ENCODE results near the gene NPAS3. TPM values are rescaled to one million over a fixed set of nuclear protein-coding genes. Genes with fewer than 3 reads are reported as not detected.

NPAS3 gene
- total and polyA plus RNA-seq, 8 donors, result 0.09 to 0.79 (median 0.56) TPM

DNA sequence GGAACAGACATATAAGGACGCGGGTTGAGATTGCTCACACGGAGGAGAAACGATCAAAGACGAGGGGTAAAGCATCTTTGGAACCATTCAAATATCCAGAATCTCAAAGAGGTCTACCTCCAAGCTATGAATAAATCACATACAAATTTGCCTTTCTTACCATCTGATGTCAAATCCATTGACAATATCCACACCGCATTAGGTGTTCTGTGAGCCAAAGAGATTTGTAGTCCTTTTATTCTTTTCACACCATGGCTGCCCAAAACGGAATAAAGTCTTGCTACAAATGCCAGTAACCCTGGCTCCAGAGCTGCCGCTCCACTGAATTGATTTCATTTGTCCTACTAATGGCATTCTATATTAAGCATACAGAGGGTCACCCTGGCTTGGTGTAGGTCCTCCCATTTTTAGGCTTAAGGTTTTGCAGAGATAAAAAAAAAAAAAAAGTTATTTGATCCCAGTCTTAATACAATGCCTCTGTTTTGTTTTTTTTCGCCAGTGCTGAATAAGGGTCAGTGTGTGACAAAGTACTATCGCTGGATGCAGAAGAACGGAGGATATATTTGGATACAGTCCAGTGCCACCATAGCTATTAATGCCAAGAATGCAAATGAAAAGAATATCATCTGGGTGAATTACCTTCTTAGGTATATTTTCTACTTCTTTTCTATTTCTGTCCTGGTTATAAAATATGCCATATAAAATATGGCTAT, 854.9 kb downstream of the NPAS3 start:
- H3K4me1 ChIP-seq, result peaks cover 0 to 4% of the 10 kb centered on the region in 2 donors
- intact Hi-C loops (cut with DNase I), result loop anchor here in 1 of 2 donors (10.0 kb wide), 1 partner anchor 1219 kb away; no protein-coding TSS in a partner anchor
- ATAC-seq (no peak), DNase-seq (no peak)
- H3K36me3 ChIP-seq, result no peaks in the 10 kb centered on the region
- no peak for TF ChIP-seq CTCF (IDR thresholded peaks at IDR 0.05)
- H3K9me3 ChIP-seq, result no peaks in the 10 kb centered on the region
- peaks cover under 1 to 44% of the 10 kb centered on the region in 2 donors for H3K27me3 ChIP-seq
- H3K4me3 ChIP-seq, result no peak overlapping the region
- no peak overlapping the region for H3K27ac ChIP-seq

- ATAC-seq, result no peak
- DNase-seq, result no peak
- intact Hi-C loops (cut with DNase I), result loop anchor here in 1 of 2 donors (10.0 kb wide), 1 partner anchor 1220 kb away; no protein-coding TSS in a partner anchor
- Histone ChIP-seq H3K27me3 (peaks cover 7 to 57% of the 10 kb centered on the region in 2 donors), H3K4me1 (peaks cover 0 to 4% of the 10 kb centered on the region in 2 donors), H3K36me3 (no peaks in the 10 kb centered on the region), H3K27ac (no peak overlapping the region), H3K9me3 (no peaks in the 10 kb centered on the region), H3K4me3 (no peak overlapping the region)
- TF ChIP-seq CTCF (IDR thresholded peaks at IDR 0.05), result no peak
Measured at GRCh38 chr14:33794791-33795305, 856.2 kb downstream of the NPAS3 start.

- Histone ChIP-seq H3K27ac (no peak overlapping the region), H3K9me3 (no peaks in the 10 kb centered on the region), H3K27me3 (peaks cover 22 to 71% of the 10 kb centered on the region in 2 donors), H3K36me3 (no peaks in the 10 kb centered on the region), H3K4me3 (no peak overlapping the region), H3K4me1 (peaks cover 0 to 4% of the 10 kb centered on the region in 2 donors)
- DNase-seq (no peak), ATAC-seq (no peak)
- intact Hi-C loops (cut with DNase I), result loop anchor here in 1 of 2 donors (10.0 kb wide), 1 partner anchor 1222 kb away; no protein-coding TSS in a partner anchor
- TF ChIP-seq CTCF (IDR thresholded peaks at IDR 0.05), result no peak
Measured at GRCh38 chr14:33796356-33796755, 857.7 kb downstream of the NPAS3 start.

DNA sequence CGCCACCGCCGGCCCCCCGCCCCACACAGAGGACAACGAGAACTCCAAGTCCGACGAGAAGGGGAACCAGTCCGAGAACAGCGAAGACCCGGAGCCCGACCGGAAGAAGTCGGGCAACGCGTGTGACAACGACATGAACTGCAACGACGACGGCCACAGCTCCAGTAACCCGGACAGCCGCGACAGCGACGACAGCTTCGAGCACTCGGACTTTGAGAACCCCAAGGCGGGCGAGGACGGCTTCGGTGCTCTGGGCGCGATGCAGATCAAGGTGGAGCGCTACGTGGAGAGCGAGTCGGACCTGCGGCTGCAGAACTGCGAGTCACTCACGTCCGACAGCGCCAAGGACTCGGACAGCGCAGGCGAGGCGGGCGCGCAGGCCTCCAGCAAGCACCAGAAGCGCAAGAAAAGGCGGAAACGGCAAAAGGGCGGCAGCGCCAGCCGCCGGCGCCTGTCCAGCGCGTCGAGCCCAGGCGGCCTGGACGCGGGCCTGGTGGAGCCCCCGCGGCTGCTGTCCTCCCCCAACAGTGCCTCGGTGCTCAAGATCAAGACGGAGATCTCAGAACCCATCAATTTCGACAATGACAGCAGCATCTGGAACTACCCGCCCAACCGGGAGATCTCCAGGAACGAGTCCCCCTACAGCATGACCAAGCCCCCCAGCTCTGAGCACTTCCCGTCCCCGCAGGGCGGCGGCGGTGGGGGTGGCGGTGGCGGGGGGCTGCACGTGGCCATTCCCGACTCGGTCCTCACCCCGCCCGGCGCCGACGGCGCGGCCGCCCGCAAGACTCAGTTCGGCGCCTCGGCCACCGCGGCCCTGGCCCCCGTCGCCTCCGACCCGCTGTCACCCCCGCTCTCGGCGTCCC, 861.3 kb downstream of the NPAS3 start:
- peak in 2 of 4 donors; percentile 24 to 77 for DNase-seq
- no peaks in the 10 kb centered on the region for H3K36me3 ChIP-seq
- intact Hi-C loops (cut with DNase I), result loop anchor here in 1 of 2 donors (10.0 kb wide), 1 partner anchor 1225 kb away; no protein-coding TSS in a partner anchor
- H3K4me1 ChIP-seq, result no peaks in the 10 kb centered on the region
- no peak overlapping the region for H3K4me3 ChIP-seq
- H3K9me3 ChIP-seq, result no peaks in the 10 kb centered on the region
- H3K27me3 ChIP-seq, result peaks cover 29 to 63% of the 10 kb centered on the region in 2 donors
- TF ChIP-seq CTCF (IDR thresholded peaks at IDR 0.05), result no peak
- H3K27ac ChIP-seq, result no peak overlapping the region
- ATAC-seq, result peak; percentile 56

All from left lung (tissue), 10 donors.